Effector memory CD8-positive, alpha-beta T cell (primary cell): ENCODE data around the gene TPD52L2.

ENCODE experiments used
- ATAC-seq: fragments of 150-1000 bp; cut with Tn5 transposase; replicated peaks from 2 replicates; pipeline ENCODE4 v1.10.0; 2021; ENCODE audit warnings: mild to moderate bottlenecking, moderate library complexity
- DNase-seq, 3 experiments: peaks; one replicate each; pipeline ENCODE4 v3.0.0; 2021
- H3K27ac Mint-ChIP-seq, 2 donors: one replicate each; pipeline ENCODE4 v1.8.0; 2022; ENCODE audit warnings: mild to moderate bottlenecking in 2 of 2, mixed read lengths in 2 of 2, moderate library complexity in 2 of 2
- H3K27me3 Mint-ChIP-seq, 2 donors: one replicate each; pipeline ENCODE4 v1.8.0; 2022; ENCODE audit warnings: mixed read lengths in 2 of 2
- H3K36me3 Mint-ChIP-seq: one replicate; pipeline ENCODE4 v1.8.0; 2022; ENCODE audit warnings: mild to moderate bottlenecking, moderate library complexity, mixed read lengths; ENCODE audit not compliant: insufficient read depth
- H3K4me1 Mint-ChIP-seq, 2 donors: one replicate each; pipeline ENCODE4 v1.8.0; 2022; ENCODE audit warnings: low read depth in 2 of 2, mixed read lengths in 2 of 2
- H3K4me3 Mint-ChIP-seq, 2 donors: one replicate each; pipeline ENCODE4 v1.8.0; 2022; ENCODE audit warnings: mild to moderate bottlenecking in 2 of 2, mixed read lengths in 2 of 2, moderate library complexity in 2 of 2
- H3K9me3 Mint-ChIP-seq, 2 donors: one replicate each; pipeline ENCODE4 v1.8.0; 2022; ENCODE audit warnings: mixed read lengths in 2 of 2

The TPD52L2 gene

GRCh38 chr20:63882257-63883200, 17.5 kb downstream of the TPD52L2 start:
- Mint-ChIP-seq H3K4me3 (no peak overlapping the region), H3K27me3 (no peaks in the 10 kb centered on the region), H3K27ac (peak overlapping the region in 1 of 2 donors; percentile 44), H3K36me3 (peaks cover 34% of the 10 kb centered on the region), H3K9me3 (no peaks in the 10 kb centered on the region), H3K4me1 (peaks cover 4 to 6% of the 10 kb centered on the region in 2 donors)
- DNase-seq (no peak), ATAC-seq (no peak)

- peaks cover 36% of the 10 kb centered on the region for H3K36me3 Mint-ChIP-seq
- ATAC-seq = no peak
- H3K9me3 Mint-ChIP-seq = no peaks in the 10 kb centered on the region
These were observed 18.1 kb downstream of the TPD52L2 start for GRCh38 chr20:63883201-63883593.

GRCh38 chr20:63884506-63885263, 19.6 kb downstream of the TPD52L2 start:
- Mint-ChIP-seq H3K27ac (peak overlapping the region in 1 of 2 donors; percentile 72), H3K36me3 (peaks cover 37% of the 10 kb centered on the region), H3K4me1 (peaks cover 4 to 6% of the 10 kb centered on the region in 2 donors), H3K4me3 (no peak overlapping the region), H3K27me3 (no peaks in the 10 kb centered on the region), H3K9me3 (no peaks in the 10 kb centered on the region)
- ATAC-seq (peak; percentile 39), DNase-seq (no peak)

More at GRCh38 chr20:63883201-63883593, 18.1 kb downstream of the TPD52L2 start:
- Mint-ChIP-seq H3K27ac (no peak overlapping the region), H3K4me3 (no peak overlapping the region), H3K27me3 (no peaks in the 10 kb centered on the region), H3K4me1 (peaks cover 4 to 6% of the 10 kb centered on the region in 2 donors)
- DNase-seq = no peak

GRCh38 chr20:63885264-63886053, 20.4 kb downstream of the TPD52L2 start:
- H3K27me3 Mint-ChIP-seq = no peaks in the 10 kb centered on the region
- no peak overlapping the region for H3K27ac Mint-ChIP-seq
- no peak for DNase-seq
- H3K36me3 Mint-ChIP-seq = peaks cover 40% of the 10 kb centered on the region
- H3K9me3 Mint-ChIP-seq = no peaks in the 10 kb centered on the region
- no peak overlapping the region for H3K4me3 Mint-ChIP-seq
- H3K4me1 Mint-ChIP-seq = peaks cover 4 to 6% of the 10 kb centered on the region in 2 donors
- ATAC-seq = no peak

- Mint-ChIP-seq H3K36me3 (peaks cover 37% of the 10 kb centered on the region), H3K27ac (no peak overlapping the region)
- no peak for DNase-seq
These were observed 21.0 kb downstream of the TPD52L2 start for GRCh38 chr20:63886054-63886419.

GRCh38 chr20:63886921-63887320, 21.9 kb downstream of the TPD52L2 start:
- Mint-ChIP-seq H3K27me3 (no peaks in the 10 kb centered on the region), H3K36me3 (peaks cover 28% of the 10 kb centered on the region), H3K4me3 (no peak overlapping the region), H3K9me3 (no peaks in the 10 kb centered on the region), H3K4me1 (peaks cover 4 to 6% of the 10 kb centered on the region in 2 donors), H3K27ac (no peak overlapping the region)
- ATAC-seq = no peak
- DNase-seq = no peak

More at GRCh38 chr20:63886054-63886419, 21.0 kb downstream of the TPD52L2 start:
- Mint-ChIP-seq H3K4me1 (peaks cover 4 to 6% of the 10 kb centered on the region in 2 donors), H3K9me3 (no peaks in the 10 kb centered on the region), H3K27me3 (no peaks in the 10 kb centered on the region), H3K4me3 (no peak overlapping the region)
- ATAC-seq = no peak

- Mint-ChIP-seq H3K4me3 (no peak overlapping the region), H3K9me3 (no peaks in the 10 kb centered on the region), H3K27me3 (no peaks in the 10 kb centered on the region), H3K4me1 (peaks cover 9 to 10% of the 10 kb centered on the region in 2 donors), H3K36me3 (peaks cover 32% of the 10 kb centered on the region), H3K27ac (no peak overlapping the region)
- no peak for DNase-seq
- no peak for ATAC-seq
These were observed 24.5 kb downstream of the TPD52L2 start for GRCh38 chr20:63889241-63890200.

- no peak overlapping the region for H3K4me3 Mint-ChIP-seq
- H3K9me3 Mint-ChIP-seq = no peaks in the 10 kb centered on the region
- H3K4me1 Mint-ChIP-seq = peaks cover 9% of the 10 kb centered on the region in 2 donors
- peaks cover 32% of the 10 kb centered on the region for H3K36me3 Mint-ChIP-seq
- H3K27me3 Mint-ChIP-seq = no peaks in the 10 kb centered on the region
- ATAC-seq (no peak), DNase-seq (no peak)
- H3K27ac Mint-ChIP-seq = no peak overlapping the region
These were observed 25.1 kb downstream of the TPD52L2 start for GRCh38 chr20:63890201-63890576.

- no peak for DNase-seq
- Mint-ChIP-seq H3K9me3 (no peaks in the 10 kb centered on the region), H3K27ac (no peak overlapping the region), H3K4me1 (peaks cover 9% of the 10 kb centered on the region in 2 donors), H3K27me3 (no peaks in the 10 kb centered on the region), H3K36me3 (peaks cover 34% of the 10 kb centered on the region), H3K4me3 (no peak overlapping the region)
- no peak for ATAC-seq
These were observed 25.5 kb downstream of the TPD52L2 start for GRCh38 chr20:63890616-63891015.

GRCh38 chr20:63891061-63892002, 26.3 kb downstream of the TPD52L2 start:
- ATAC-seq (no peak), DNase-seq (no peak)
- H3K4me1 Mint-ChIP-seq = peaks cover 16% of the 10 kb centered on the region in 2 donors
- H3K27ac Mint-ChIP-seq = no peak overlapping the region
- no peaks in the 10 kb centered on the region for H3K27me3 Mint-ChIP-seq
- no peaks in the 10 kb centered on the region for H3K9me3 Mint-ChIP-seq
- H3K36me3 Mint-ChIP-seq = peaks cover 38% of the 10 kb centered on the region
- no peak overlapping the region for H3K4me3 Mint-ChIP-seq

- DNase-seq (no peak), ATAC-seq (no peak)
- Mint-ChIP-seq H3K36me3 (peaks cover 37% of the 10 kb centered on the region), H3K27ac (no peak overlapping the region), H3K4me1 (peaks cover 22 to 25% of the 10 kb centered on the region in 2 donors), H3K9me3 (no peaks in the 10 kb centered on the region), H3K27me3 (no peaks in the 10 kb centered on the region), H3K4me3 (no peak overlapping the region)
These were observed 27.3 kb downstream of the TPD52L2 start for GRCh38 chr20:63892402-63892801.
